ENCODE data around the gene SHOX. TPM values are rescaled to one million over a fixed set of nuclear protein-coding genes. Genes with fewer than 3 reads are reported as not detected.

Gene SHOX
- total RNA-seq, 6 donors from 2014 or later = not detected

- TF ChIP-seq EP300 (IDR thresholded peaks at IDR 0.05) (no peak), POLR2AphosphoS5 (IDR thresholded peaks at IDR 0.05) (no peak), POLR2A (IDR thresholded peaks at IDR 0.05) (no peak), CTCF (IDR thresholded peaks at IDR 0.05) (no peak)
- 4 to 5% methylated on average over 27 of the region's 27 CpGs for WGBS, 2 donors
- peaks cover 0 to 32% (median 17%) of the 10 kb centered on the region in 4 donors for H3K27me3 ChIP-seq
- no peak overlapping the region for H3K4me3 ChIP-seq
- ATAC-seq (ENCODE audit: low FRiP score in 2 of 2) (no peak), DNase-seq (no peak)
- no peaks in the 10 kb centered on the region for H3K9me3 ChIP-seq
- peaks cover 0 to 3% (median 0%) of the 10 kb centered on the region in 4 donors for H3K4me1 ChIP-seq
- H3K36me3 ChIP-seq = no peaks in the 10 kb centered on the region
- H3K27ac ChIP-seq = no peak overlapping the region
Measured at GRCh38 chrX:636981-637659, 6.5 kb downstream of the SHOX start.

- no peaks in the 10 kb centered on the region for H3K9me3 ChIP-seq
- peaks cover 0 to 3% (median 0%) of the 10 kb centered on the region in 4 donors for H3K4me1 ChIP-seq
- no peak overlapping the region for H3K4me3 ChIP-seq
- H3K36me3 ChIP-seq = no peaks in the 10 kb centered on the region
- ATAC-seq (ENCODE audit: low FRiP score in 2 of 2) (no peak), DNase-seq (no peak)
- 4 to 5% methylated on average over 29 of the region's 29 CpGs for WGBS, 2 donors
- no peak overlapping the region for H3K27ac ChIP-seq
- TF ChIP-seq CTCF (IDR thresholded peaks at IDR 0.05) = no peak
- no peak for TF ChIP-seq POLR2A (IDR thresholded peaks at IDR 0.05)
- no peak for TF ChIP-seq POLR2AphosphoS5 (IDR thresholded peaks at IDR 0.05)
- TF ChIP-seq EP300 (IDR thresholded peaks at IDR 0.05) = no peak
- H3K27me3 ChIP-seq = peaks cover 0 to 35% (median 17%) of the 10 kb centered on the region in 4 donors
Measured at GRCh38 chrX:637660-638481, 7.3 kb downstream of the SHOX start.

- Histone ChIP-seq H3K27ac (no peak overlapping the region), H3K4me1 (peaks cover 0 to 3% (median 0%) of the 10 kb centered on the region in 4 donors), H3K36me3 (no peaks in the 10 kb centered on the region), H3K9me3 (no peaks in the 10 kb centered on the region), H3K4me3 (no peak overlapping the region), H3K27me3 (peaks cover 0 to 34% (median 14%) of the 10 kb centered on the region in 4 donors)
- 0 to 1% methylated on average over 5 to 18 of the region's 18 CpGs for WGBS, 2 donors
- ATAC-seq (ENCODE audit: low FRiP score in 2 of 2) = peak; percentile 28 to 45
- no peak for DNase-seq
- no peak for TF ChIP-seq CTCF (IDR thresholded peaks at IDR 0.05)
- no peak for TF ChIP-seq EP300 (IDR thresholded peaks at IDR 0.05)
- no peak for TF ChIP-seq POLR2AphosphoS5 (IDR thresholded peaks at IDR 0.05)
Measured at GRCh38 chrX:638482-639131, 8.0 kb downstream of the SHOX start.

- DNase-seq (no peak), ATAC-seq (ENCODE audit: low FRiP score in 2 of 2) (no peak)
- no peak overlapping the region for H3K27ac ChIP-seq
- 0 to 2% methylated on average over 7 to 9 of the region's 9 CpGs for WGBS, 2 donors
- H3K4me3 ChIP-seq = no peak overlapping the region
- TF ChIP-seq CTCF (IDR thresholded peaks at IDR 0.05) (no peak), POLR2AphosphoS5 (IDR thresholded peaks at IDR 0.05) (no peak), POLR2A (IDR thresholded peaks at IDR 0.05) (no peak), EP300 (IDR thresholded peaks at IDR 0.05) (no peak)
- H3K36me3 ChIP-seq = no peaks in the 10 kb centered on the region
- H3K4me1 ChIP-seq = peaks cover 0 to 3% (median 0%) of the 10 kb centered on the region in 4 donors
- peaks cover 0 to 31% (median 15%) of the 10 kb centered on the region in 4 donors for H3K27me3 ChIP-seq
- H3K9me3 ChIP-seq = no peaks in the 10 kb centered on the region
Measured at GRCh38 chrX:639151-639550, 8.6 kb downstream of the SHOX start.

Measured in upper lobe of left lung (tissue), 6 donors.